HG02840 (cell line): Measurements from ENCODE around the gene AVEN.
"Not testable (repeated sequence)": the region's sequence is repeated elsewhere in the genome, so short reads cannot be mapped to it uniquely, and the experiment has no call there.

Experiments
- ATAC-seq: cut with Tn5 transposase; IDR thresholded peaks from one replicate; pipeline ENCODE4 v1.9.1; 2021; ENCODE audit warnings: mild to moderate bottlenecking, moderate library complexity, moderate number of reproducible peaks; ENCODE audit not compliant: unreplicated experiment, low FRiP score

AVEN gene

GRCh38 chr15:34038871-34039789 is at the start of gene AVEN:
AVEN (minus strand) TSS chr15:34039204; CDS start chr15:34039046, 158 bp downstream.
- peak; percentile 51 for ATAC-seq

GRCh38 chr15:34085746-34086145 is 46.7 kb upstream of the AVEN start:
- ATAC-seq: no peak

GRCh38 chr15:34084086-34084485 is 45.1 kb upstream of the AVEN start:
- no peak for ATAC-seq

GRCh38 chr15:34079904-34080303 is 40.9 kb upstream of the AVEN start:
- no peak for ATAC-seq

GRCh38 chr15:34078900-34079299 is 39.9 kb upstream of the AVEN start:
- no peak for ATAC-seq

- no peak for ATAC-seq
These were observed 37.8 kb upstream of the AVEN start for GRCh38 chr15:34076785-34077184.

- no peak for ATAC-seq
These were observed 31.0 kb upstream of the AVEN start for GRCh38 chr15:34070003-34070402.

GRCh38 chr15:34065941-34066340 is 26.9 kb upstream of the AVEN start:
- no peak for ATAC-seq

GRCh38 chr15:34065261-34065660 is 26.3 kb upstream of the AVEN start:
- ATAC-seq: no peak

GRCh38 chr15:34064438-34064837 is 25.4 kb upstream of the AVEN start:
- no peak for ATAC-seq

GRCh38 chr15:34059946-34060345 is 20.9 kb upstream of the AVEN start:
- ATAC-seq: no peak

- ATAC-seq: no peak
These were observed 20.5 kb upstream of the AVEN start for GRCh38 chr15:34059476-34059875.

GRCh38 chr15:34056911-34057310 is 17.9 kb upstream of the AVEN start:
- ATAC-seq: no peak

- ATAC-seq: no peak
These were observed 17.0 kb upstream of the AVEN start for GRCh38 chr15:34055868-34056595.

- no peak for ATAC-seq
These were observed 15.2 kb upstream of the AVEN start for GRCh38 chr15:34054081-34054707.

- ATAC-seq: not testable (repeated sequence)
These were observed 11.4 kb upstream of the AVEN start for GRCh38 chr15:34050385-34050784.

GRCh38 chr15:34049112-34049511 is 10.1 kb upstream of the AVEN start:
- no peak for ATAC-seq

GRCh38 chr15:34047893-34048775 is 9.1 kb upstream of the AVEN start:
- no peak for ATAC-seq

GRCh38 chr15:34046471-34047145 is 7.6 kb upstream of the AVEN start:
- no peak for ATAC-seq

GRCh38 chr15:34043813-34044212 is 4.8 kb upstream of the AVEN start:
- ATAC-seq: no peak
